ENCODE measurements around the gene P3H1.

Gene P3H1

DNA sequence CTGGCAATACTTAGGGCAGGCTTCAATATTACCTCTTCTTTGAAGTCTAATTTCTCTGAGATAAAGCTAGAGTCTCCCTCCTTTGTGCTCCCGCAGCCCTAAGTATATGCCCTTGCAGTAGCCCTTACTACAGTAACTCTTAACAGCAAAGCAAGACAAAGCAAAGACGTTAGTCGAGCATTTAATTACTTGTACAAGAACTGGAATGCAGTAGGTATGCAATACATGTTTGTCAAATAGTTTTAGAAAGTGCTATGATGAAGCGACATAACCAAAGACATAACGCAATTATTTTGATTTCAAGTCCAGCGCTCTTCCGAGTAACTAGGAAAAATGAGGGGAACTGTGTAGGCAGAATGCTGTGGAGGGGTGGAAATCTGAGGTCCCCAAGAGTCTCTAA lies 1.6 kb downstream of the P3H1 start:
- Histone ChIP-seq H3K4me3 (ENCODE audit: severe bottlenecking) (peak overlapping the region; percentile 83), H3K27ac (ENCODE audit: poor library complexity, severe bottlenecking) (no peak overlapping the region), H3K36me3 (ENCODE audit: low read depth) (peaks cover 9% of the 10 kb centered on the region), H3K4me1 (ENCODE audit: insufficient read depth, poor library complexity, severe bottlenecking) (peaks cover 4% of the 10 kb centered on the region), H3K9me3 (ENCODE audit: severe bottlenecking) (no peaks in the 10 kb centered on the region), H3K27me3 (ENCODE audit: insufficient read depth, poor library complexity, severe bottlenecking) (no peaks in the 10 kb centered on the region)
- DNase-seq (ENCODE audit: low spot score) (no peak), ATAC-seq (ENCODE audit: low read depth) (no peak)
- TF ChIP-seq CTCF (IDR thresholded peaks at IDR 0.05; ENCODE audit: poor library complexity, severe bottlenecking) = no peak

- Histone ChIP-seq H3K4me1 (ENCODE audit: insufficient read depth, poor library complexity, severe bottlenecking) (no peaks in the 10 kb centered on the region), H3K27me3 (ENCODE audit: insufficient read depth, poor library complexity, severe bottlenecking) (no peaks in the 10 kb centered on the region), H3K36me3 (ENCODE audit: low read depth) (peaks cover 22% of the 10 kb centered on the region), H3K9me3 (ENCODE audit: severe bottlenecking) (no peaks in the 10 kb centered on the region), H3K4me3 (ENCODE audit: severe bottlenecking) (no peak overlapping the region), H3K27ac (ENCODE audit: poor library complexity, severe bottlenecking) (no peak overlapping the region)
- ATAC-seq (ENCODE audit: low read depth) = no peak
- no peak for TF ChIP-seq CTCF (IDR thresholded peaks at IDR 0.05; ENCODE audit: poor library complexity, severe bottlenecking)
- DNase-seq (ENCODE audit: low spot score) = no peak
These were observed 4.6 kb downstream of the P3H1 start for GRCh38 chr1:42762269-42762668.

DNA sequence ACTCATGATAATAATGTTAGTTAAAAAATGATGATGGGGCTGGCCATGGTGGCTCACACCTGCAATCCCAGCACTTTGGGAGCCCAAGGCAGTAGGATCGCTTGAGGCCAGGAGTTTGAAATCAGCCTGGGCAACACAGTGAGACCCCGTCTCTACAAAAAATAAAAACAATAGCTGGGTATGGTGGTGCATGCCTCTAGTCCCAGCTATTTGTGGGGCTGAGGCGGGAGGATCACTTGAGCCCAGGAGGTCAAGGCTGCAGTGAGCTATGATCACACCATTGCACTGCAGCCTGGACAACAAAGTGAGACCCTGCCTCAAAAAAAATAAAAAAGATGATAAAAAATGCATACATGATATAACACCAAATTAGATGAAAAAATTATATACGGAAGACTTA lies 5.3 kb downstream of the P3H1 start:
- no peak for DNase-seq (ENCODE audit: low spot score)
- no peak for ATAC-seq (ENCODE audit: low read depth)
- Histone ChIP-seq H3K4me3 (ENCODE audit: severe bottlenecking) (no peak overlapping the region), H3K4me1 (ENCODE audit: insufficient read depth, poor library complexity, severe bottlenecking) (no peaks in the 10 kb centered on the region), H3K27ac (ENCODE audit: poor library complexity, severe bottlenecking) (no peak overlapping the region), H3K27me3 (ENCODE audit: insufficient read depth, poor library complexity, severe bottlenecking) (no peaks in the 10 kb centered on the region), H3K9me3 (ENCODE audit: severe bottlenecking) (no peaks in the 10 kb centered on the region), H3K36me3 (ENCODE audit: low read depth) (peaks cover 24% of the 10 kb centered on the region)
- TF ChIP-seq CTCF (IDR thresholded peaks at IDR 0.05; ENCODE audit: poor library complexity, severe bottlenecking) = no peak

DNA sequence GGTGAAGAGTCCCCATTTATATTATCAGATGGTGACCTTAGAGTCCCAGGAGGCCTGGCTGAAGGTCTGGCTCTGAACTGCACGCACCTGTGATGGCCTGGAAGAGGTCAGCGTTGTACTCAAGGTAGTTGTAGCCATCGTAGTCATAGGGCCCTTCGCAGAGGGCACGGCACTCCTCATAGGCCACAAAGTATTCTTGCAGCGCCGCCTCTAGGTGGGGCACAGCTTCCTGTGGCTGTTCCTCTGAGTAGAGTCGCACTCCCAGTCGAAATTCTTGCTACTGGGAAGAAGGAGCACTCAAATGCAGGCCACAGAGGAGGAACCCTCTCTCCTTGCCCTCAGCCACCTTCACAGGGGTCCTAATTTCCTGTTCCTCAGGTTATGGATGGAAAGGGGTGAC lies 7.7 kb downstream of the P3H1 start:
- ATAC-seq (ENCODE audit: low read depth) (no peak), DNase-seq (ENCODE audit: low spot score) (no peak)
- H3K4me1 ChIP-seq (ENCODE audit: insufficient read depth, poor library complexity, severe bottlenecking) = no peaks in the 10 kb centered on the region
- H3K27ac ChIP-seq (ENCODE audit: poor library complexity, severe bottlenecking) = no peak overlapping the region
- no peak overlapping the region for H3K4me3 ChIP-seq (ENCODE audit: severe bottlenecking)
- peaks cover 47% of the 10 kb centered on the region for H3K36me3 ChIP-seq (ENCODE audit: low read depth)
- no peak for TF ChIP-seq CTCF (IDR thresholded peaks at IDR 0.05; ENCODE audit: poor library complexity, severe bottlenecking)
- no peaks in the 10 kb centered on the region for H3K9me3 ChIP-seq (ENCODE audit: severe bottlenecking)
- H3K27me3 ChIP-seq (ENCODE audit: insufficient read depth, poor library complexity, severe bottlenecking) = no peaks in the 10 kb centered on the region

GRCh38 chr1:42758641-42759040 lies 8.2 kb downstream of the P3H1 start:
- Histone ChIP-seq H3K27ac (ENCODE audit: poor library complexity, severe bottlenecking) (no peak overlapping the region), H3K4me1 (ENCODE audit: insufficient read depth, poor library complexity, severe bottlenecking) (no peaks in the 10 kb centered on the region), H3K4me3 (ENCODE audit: severe bottlenecking) (no peak overlapping the region), H3K36me3 (ENCODE audit: low read depth) (peaks cover 50% of the 10 kb centered on the region), H3K9me3 (ENCODE audit: severe bottlenecking) (no peaks in the 10 kb centered on the region), H3K27me3 (ENCODE audit: insufficient read depth, poor library complexity, severe bottlenecking) (no peaks in the 10 kb centered on the region)
- DNase-seq (ENCODE audit: low spot score) = no peak
- TF ChIP-seq CTCF (IDR thresholded peaks at IDR 0.05; ENCODE audit: poor library complexity, severe bottlenecking) = no peak
- no peak for ATAC-seq (ENCODE audit: low read depth)
